ENCODE results near the gene TSPYL1.
"Not testable (repeated sequence)": the region's sequence is repeated elsewhere in the genome, so short reads cannot be mapped to it uniquely, and the experiment has no call there.

TSPYL1 gene

DNA sequence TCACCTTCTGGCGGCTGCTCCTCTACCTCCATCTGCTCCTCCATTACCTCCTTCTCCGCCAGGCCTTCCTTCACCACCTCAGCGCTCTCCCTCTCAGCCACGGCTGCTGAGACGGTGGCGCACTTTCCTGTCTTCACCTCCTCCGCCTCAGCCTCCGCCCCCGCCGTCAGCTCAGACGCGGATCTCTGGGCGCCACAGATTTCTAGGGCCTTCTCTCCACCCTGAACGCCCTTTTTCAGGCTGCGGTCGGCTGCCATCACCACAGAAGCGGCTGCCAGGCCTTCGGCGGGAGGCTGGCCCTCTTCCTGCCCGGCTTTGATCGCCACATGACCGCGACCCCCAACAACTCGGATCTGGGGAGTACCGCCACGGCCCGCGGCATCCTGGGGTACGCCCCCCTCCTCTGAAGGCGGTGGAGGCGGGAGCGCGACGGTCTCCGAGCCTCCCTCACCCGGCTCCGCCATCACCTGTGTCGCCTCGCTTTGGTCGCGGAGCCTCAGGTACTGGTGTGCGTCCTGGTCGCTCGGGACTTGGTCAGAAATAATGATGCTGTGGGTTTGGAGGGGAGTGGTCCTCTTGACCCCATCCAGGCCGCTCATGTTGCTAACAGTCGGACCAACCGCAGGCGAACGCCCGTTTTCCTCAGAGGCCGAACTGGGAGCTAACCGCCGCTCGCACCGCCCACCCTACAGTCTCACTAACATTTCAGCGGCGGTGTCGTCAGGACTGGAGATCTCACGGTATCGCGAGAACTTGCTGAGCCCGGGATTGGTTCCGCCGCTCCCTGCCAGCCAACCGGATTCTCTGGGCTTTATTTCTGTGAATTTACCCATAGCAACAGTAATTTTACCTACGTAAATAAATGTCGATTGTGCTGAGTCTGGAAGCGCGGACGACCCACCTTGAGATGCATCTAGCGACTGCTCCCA lies at the start of gene TSPYL1:
Gene TSPYL1 (minus strand): TSS at position 699 of the 929 bp plus-strand sequence. CDS start 100 bp downstream, at position 599.
- peak; percentile 94 for DNase-seq

DNA sequence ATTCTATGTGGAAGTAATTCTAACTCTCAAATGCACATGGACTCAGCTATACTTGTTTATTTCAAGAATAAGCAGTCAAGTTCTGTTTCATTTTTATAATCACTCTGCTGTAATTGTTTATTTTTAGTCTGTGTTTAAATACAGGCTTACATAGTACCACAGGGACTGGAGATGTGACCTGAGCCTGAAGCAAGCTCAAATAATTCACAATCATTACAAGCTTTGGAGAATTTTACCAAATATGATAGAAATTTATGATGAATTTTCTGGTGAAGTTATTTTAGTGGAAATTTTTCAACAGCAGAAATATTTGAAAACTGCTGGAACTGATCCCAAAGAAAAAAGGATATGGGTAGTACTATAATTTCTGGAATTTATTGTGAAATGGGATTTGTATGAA lies 49.4 kb upstream of the TSPYL1 start:
- DNase-seq = no peak

DNA sequence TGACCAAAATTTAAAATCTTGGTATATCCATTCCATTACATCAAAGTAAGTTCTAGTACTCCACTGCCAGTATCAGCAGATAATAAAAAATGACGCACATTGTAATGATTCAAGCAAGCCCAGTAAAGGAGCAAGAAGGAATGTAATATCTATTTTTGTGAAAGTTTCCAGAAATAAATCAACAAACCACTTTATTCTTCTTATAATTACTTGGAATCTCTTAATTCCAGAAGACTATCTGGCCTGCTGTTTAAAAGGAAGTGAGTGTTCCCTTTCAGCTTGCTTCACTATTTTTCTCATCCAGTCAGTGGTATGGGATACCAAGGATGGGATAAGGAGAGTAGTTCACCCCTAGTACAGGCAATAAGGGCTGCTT lies 48.8 kb upstream of the TSPYL1 start:
- no peak for DNase-seq

DNA sequence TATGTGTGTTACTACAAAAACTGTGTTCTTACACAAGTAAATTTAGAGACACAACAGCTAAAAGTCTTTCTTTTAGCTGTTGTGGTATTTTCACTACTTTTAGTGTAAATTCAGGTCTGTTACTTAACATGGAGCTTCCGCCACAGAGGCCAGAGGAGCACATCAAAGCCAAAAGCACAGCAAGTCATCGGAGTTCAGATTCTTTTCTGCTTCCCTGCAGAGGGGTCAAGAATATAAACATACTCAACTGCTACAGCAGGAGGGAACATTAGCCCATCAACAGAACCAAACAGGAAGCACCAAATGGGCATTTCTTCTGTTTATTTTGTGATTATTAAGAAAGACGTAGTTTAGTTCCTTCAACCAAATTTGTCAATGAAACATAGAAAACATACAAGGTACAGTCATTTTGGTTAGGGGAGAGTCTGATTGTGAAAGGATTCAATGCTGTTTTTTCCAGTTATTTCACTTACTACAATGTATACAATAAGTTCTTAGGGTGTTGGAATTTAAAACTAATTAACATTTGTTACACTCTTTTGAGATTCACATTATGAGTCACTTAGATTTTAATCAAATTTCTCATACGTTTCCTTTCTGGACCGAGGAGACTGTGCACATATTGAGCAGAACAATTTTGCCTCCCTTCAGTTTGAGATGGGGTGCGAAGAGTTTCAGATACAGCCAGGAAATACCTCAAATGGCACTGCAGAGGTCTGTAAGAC lies 48.2 kb upstream of the TSPYL1 start:
- no peak for DNase-seq

DNA sequence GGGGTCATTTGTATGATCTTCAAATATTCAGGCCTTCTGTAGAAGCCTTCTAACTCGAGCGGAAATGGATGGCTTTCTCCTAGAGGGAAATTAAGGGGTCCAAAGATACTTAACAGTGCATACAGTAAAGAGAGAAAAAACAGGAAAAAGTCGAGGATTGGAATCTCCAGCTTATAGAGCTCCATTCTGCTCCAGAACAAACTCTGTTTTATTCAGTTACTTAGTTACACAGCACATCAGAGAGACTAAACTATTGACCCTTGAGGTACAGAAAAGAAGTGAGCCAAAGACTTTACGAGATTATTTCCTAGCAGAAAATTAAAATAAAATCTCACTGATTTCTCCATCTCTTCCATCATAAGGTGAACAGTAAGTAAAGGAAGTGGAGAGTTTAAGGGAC lies 47.3 kb upstream of the TSPYL1 start:
- DNase-seq = no peak

DNA sequence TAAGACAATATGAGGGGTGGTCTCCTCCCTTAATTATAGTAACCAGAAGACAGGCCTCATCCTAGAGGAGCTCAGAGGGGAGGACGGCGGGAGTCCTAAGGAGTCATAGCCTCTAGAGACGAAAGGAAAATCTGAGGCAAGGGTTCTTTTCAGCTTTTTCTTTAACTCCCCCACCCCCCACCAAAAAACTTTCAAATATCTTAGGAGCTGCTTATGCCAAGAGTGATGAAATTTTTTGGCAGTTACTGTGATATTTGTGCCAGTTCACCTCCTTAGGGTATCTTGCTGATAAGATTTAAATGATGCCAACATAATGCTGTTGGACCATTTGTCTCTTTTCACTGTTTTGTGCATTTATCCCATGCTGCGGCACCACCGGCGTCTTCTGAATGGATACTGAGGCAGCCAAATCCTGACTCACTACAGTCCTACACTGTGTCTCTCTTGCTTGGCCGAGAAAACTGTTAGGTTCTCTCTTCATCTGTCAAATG lies 46.5 kb upstream of the TSPYL1 start:
- no peak for DNase-seq

DNA sequence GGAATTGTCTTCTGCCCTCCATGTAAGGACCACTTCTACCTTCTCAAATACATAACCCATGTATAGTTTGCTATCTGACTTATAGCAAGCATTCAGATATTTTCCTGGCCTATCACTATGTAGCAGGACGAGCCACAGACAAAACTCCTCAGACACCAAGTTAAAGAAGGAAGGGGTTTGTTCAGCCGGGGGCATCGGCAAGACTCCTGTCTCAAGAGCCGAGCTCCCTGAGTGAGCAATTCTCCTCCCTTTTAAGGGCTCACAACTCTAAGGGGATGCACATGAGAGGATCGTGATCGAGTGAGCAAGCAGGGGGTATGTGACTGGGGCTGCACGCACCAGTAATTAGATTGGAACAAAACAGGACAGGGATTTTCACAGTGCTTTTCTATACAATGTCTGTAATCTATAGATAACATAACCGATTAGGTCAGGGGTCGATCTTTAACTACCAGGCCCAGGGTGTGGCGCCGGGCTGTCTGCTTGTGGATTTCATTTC lies 46.0 kb upstream of the TSPYL1 start:
- DNase-seq = not testable (repeated sequence)

DNA sequence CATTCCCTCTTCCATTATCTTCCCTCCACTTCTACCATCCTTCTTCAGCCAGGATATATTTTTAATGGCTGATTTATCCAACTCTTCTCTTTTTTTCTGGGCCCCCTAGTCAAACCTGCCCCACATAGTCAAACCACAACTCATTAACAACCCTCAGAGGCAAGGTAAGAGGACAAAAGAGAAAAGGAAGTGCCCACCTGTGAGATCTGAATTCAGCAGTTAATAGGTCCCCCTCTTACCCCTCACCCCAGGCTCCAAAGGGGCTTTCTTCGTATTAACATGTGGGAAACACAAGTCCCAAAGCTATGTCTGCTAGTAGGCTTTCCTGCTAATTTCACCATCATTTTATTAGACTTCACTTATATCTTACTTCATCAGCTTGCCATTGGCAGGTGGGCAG lies 44.1 kb upstream of the TSPYL1 start:
- DNase-seq = no peak

DNA sequence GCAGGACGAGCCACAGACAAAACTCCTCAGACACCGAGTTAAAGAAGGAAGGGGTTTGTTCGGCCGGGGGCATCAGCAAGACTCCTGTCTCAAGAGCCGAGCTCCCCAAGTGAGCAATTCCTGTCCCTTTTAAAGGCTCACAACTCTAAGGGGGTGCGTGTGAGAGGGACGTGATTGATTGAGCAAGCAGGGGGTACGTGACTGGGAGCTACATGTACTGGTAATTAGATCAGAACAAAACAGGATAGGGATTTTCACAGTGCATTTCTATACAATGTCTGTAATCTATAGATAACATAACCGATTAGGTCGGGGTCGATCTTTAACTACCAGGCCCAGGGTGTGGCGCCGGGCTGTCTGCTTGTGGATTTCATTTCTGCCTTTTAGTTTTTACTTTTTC lies 42.2 kb upstream of the TSPYL1 start:
- not testable (repeated sequence) for DNase-seq

DNA sequence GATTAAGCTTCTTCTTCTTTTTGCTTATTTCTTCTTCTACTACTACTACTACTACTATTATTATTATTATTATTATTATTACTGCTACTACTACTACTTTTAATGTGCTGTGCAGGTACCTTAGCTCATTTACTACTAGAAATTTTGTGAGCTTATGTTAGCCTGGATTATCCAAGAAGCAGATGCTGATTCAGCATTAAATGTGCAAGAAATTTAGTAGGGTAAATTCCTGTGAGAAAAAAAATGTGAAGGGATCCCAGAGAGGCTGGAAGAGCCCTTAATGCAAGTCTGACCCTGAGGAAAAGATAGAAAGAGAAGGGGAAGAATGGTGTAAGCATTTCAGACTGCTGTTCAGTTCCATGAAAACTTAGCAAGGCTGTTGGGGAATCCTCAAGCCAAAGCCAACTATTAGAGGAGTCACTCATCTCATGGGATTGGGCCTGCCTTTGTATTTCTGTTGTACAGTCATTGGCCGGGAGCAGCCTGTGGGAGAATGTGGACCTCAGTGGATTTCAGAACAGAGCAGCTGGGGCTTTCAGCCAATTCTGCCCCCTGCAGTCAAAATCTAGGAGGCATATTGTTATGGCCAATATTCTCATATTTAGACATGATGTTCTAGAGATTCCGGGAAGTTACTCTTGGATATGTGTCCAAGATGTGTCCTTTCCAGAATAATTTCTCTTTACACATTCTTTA lies 37.2 kb upstream of the TSPYL1 start:
- no peak for DNase-seq

DNA sequence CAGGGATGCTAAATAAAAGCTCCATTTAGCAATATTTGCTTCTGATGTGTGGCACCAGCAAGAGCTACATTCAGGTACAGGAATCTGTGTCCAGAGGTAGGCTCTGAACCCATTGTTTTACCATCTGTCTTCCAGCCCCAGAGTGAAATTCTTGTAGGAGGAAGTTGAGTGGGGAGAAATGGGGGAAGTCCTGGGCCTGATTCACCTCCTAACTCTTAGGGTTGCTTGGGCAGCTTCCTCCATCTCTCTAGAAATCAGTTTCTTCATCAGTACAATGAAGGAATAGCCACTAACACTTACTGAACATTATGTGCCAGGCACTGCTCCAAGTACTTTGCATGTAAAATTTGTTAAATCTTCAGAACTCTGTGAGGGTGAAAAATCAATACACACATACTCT lies 35.1 kb upstream of the TSPYL1 start:
- DNase-seq = no peak

DNA sequence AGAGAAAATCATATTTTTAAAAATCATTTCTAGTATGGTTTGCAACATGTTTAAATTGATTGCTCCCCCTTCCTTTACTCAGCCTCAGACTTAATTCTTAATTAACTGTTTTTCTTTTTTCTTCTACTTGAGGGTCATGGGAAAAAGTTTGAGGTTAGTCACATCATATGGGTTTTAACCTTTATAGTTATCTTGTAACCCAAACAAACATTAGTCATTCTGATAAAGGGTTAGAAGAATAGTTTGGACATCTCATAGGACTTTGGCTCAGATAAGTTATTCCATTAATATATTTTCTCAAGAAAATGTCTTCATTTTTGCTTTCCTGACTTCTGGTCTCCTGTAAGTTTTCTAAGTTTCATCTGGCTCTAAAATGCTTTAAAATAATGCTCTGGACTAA lies 34.5 kb upstream of the TSPYL1 start:
- no peak for DNase-seq

DNA sequence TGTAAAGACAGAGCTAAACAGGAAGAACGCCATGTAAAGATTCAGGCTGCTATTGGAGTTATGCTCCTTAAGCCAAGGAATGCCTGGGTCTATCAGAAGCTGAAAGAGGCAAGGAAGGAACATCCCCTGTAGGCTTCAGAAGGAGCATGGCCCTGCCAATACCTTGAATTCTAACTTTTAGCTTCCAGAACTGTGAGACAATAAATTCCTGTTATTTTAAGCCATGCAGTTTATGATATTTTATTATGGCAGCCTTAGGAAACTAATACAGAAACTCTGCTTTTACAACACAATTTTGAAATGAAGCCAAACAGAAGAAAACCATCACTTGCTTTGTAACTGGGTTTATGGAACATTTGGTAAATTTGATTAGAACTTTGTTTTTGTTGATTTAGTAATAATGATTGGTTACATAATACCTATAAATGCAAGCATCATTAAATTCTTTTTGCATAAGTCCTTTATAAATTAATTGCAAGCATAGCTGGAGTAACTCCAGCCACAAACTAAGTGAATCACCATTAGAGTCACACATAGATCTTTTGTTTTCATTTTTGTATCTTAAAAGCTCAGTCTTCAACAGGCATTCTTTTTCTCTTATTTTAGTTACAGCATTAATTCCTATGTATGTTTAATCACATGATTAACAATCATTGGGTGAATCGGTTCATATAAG lies 33.5 kb upstream of the TSPYL1 start:
- DNase-seq = no peak

DNA sequence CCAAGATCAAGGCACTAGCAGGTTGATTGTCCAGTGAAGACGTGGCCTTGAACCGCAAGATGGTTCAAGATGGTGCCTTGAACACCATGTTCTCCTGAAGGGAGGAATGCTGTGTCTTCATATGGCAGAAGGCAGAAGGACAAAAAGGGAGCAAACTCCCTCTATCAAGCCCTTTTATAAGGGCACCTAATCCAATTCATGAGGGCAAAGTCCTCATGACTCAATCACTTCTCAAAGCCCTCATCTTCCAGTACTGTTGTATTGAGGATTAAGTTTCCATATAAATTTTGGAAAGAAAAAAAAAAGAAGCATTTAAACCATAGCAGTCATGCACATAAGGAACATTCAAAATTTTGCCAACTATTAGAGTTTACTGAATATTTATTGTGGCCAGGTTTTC lies 29.9 kb upstream of the TSPYL1 start:
- DNase-seq = no peak

DNA sequence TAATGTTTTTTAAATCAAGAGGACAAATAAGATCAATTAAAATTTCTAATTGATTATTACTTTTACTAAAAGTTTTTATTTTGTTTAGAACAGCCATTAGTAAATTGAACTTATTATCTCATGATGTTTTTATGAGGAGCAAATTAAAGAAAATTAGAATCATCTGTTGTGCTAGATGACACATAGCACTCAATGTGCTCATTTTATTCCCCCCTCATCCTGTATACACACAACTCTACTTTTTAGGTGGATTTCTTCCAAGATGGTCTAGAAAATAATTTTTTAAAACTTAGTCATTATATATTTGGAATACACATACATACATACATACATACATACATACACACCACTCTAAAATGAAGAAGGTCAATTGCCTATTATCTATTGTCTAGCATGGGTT lies 29.3 kb upstream of the TSPYL1 start:
- DNase-seq = no peak

DNA sequence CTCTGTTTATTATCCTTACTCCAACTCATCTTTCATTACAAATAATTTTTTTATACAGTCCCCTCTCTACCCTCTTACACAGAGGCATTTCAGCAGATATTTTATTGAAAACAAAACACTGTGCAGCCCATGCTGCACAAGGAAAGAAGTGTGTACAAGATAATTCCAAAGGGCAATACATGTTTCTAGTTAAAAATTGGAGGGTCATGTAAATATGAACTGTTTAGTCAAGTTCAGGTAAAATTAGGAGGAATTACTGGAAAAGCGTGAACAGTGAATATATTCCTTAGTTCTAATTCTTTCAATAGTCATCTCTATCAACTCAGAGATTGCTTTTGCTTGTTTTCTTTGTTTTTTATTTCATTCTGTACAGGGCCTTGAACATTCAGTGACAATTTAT lies 27.9 kb upstream of the TSPYL1 start:
- no peak for DNase-seq

DNA sequence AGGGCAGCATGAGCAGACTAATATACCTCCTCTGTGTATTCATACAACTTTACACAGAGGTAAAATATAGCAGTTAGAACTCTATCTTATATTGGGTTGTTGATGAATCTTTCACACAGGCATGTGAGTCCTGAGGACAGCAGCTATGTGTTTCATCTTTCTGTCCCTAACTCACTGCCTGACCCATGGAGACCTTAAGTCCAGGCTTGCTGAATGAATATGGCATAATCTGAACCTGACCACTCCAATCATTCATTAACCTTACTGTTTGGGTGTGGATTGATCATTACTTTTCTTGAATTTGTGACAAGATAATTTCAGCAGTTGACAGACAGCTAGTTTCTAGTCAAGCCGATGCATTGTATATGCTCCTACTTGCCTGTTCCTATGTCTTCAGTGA lies 27.3 kb upstream of the TSPYL1 start:
- no peak for DNase-seq

DNA sequence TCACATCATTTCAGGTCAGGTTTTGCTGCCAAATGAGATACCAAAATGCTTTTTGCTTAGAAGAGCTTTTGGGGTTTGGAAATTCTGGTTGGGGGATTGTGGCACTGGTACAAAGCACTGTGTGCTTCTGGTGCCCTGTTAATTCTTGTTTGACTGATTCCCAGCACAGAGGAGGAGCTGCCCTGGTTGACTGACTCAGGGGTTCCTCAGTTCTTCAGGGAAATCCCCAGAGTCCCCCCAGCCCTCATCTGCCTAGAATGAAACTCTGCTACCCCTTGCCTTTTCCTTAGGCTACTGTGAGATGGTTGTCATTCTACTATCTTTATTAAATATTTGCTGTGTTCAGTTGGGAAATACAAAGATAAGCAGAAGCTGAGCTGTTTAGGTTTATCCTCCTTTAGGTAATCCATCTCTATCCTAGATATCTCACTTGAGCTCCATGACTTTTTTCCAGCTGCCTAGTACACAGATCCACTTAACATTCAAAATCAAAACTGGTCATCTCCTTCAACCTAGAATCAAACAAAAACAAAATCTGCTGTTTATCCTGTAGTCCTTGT lies 24.9 kb upstream of the TSPYL1 start:
- DNase-seq = no peak

DNA sequence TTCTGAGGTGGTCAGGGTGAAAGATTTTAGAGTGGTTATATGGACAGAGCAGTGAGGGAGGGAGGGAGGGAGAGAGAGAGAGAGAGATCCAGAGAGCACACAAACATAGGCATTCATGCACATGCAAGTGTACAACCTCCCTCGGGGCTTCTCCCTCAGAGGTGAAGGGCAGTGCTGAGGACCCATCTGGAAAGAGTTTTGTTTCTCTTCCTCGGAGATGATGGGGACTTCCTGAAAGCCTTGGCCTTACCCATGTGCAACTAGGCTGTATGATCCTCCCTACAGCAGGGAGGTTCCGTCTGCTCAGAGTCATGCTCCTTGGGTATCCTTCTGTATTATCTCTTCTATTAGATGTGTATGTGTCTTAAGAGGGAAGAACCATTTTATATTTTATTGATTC lies 21.4 kb upstream of the TSPYL1 start:
- DNase-seq = no peak

DNA sequence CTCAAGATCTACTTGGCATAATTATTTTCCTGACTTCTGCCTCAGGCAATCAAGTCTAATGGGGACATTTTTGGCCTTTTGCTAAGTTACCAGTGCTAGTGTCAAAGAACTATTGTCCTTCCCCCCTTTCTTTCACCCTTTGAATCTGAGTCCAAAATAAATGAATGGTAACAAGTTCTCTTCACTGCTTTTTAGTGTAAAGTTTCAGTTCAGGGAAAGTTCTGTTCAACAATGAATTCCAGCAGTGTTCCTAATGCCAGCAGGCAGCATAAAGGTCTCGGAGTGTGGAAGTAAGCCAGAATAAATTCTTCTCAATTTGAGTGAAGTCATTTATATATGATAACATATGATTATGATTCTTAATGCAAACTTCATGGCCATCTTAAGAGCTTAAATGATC lies 20.8 kb upstream of the TSPYL1 start:
- DNase-seq = no peak

DNA sequence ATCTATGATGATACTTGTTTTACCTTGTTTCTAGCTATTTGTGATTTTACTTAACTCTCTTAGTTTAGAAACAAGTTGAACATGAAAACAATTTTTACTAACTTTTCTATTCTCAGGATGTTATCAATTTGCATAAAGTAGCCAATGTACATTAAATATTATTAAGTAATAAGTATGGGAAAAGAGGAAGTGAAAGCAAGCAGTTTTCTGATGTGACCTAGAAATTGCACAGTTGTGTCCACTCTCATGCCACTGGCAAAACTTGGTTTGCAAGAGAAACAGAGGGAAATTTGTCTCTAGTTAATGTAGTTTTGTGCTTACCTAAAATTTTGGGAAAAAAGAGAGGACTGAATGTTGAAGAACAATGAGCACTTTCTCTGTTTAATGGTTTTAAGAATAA lies 19.2 kb upstream of the TSPYL1 start:
- DNase-seq = no peak

DNA sequence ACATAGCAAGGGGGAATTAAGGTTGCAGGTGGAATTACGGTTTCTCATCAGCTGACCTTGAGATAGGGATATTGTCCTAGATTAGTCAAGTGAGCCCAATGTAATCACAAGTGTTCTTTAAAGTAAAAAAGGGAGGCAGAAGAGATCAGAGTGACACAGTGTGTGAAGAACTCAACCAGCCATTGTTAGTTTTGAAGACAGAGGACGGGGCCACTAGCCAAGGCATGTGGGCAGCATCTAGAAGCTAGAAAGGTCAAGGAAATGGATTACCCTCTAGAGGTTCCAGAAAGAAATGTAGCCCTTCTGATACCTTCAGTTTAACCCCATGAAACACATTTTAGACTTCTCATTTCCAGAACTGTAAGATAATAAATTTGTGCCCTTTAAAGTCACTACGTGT lies 18.5 kb upstream of the TSPYL1 start:
- no peak for DNase-seq

Measured in SHP77 treated with DMSO at 0.1 percent for 48 hours (cell line).